Neural cell (in vitro differentiated cells): ENCODE results near the gene POLR3K.

Experiments used
- CTCF ChIP-seq: fragments of 450-650 bp; IDR thresholded peaks from 2 replicates; pipeline ENCODE4 v1.5.1; 2014; ENCODE audit warnings: antibody characterized with exemption, mild to moderate bottlenecking, moderate library complexity; ENCODE audit not compliant: poor library complexity, severe bottlenecking
- EP300 ChIP-seq: fragments of 450-650 bp; conservative IDR thresholded peaks from 2 replicates; pipeline ENCODE4 v1.6.1; 2014; ENCODE audit warnings: antibody characterized with exemption, mild to moderate bottlenecking, moderate library complexity; ENCODE audit not compliant: poor library complexity, severe bottlenecking
- EZH2 ChIP-seq: fragments of 200-600, 300-800 bp; shearing (Covaris generic), sonication (generic); IDR thresholded peaks from 2 replicates; pipeline ENCODE4 v1.6.1; 2014; ENCODE audit warnings: antibody characterized with exemption, low read length, borderline replicate concordance, mild to moderate bottlenecking; ENCODE audit not compliant: insufficient read depth, poor library complexity, severe bottlenecking
- MXI1 ChIP-seq: fragments of 450-650 bp; conservative IDR thresholded peaks from 2 replicates; pipeline ENCODE4 v1.6.1; 2014; ENCODE audit warnings: antibody characterized with exemption, mild to moderate bottlenecking; ENCODE audit not compliant: poor library complexity, severe bottlenecking
- POLR2AphosphoS5 ChIP-seq: IDR thresholded peaks from 2 replicates; pipeline ENCODE4 v1.6.1; 2012
- RAD21 ChIP-seq: fragments of 450-650 bp; conservative IDR thresholded peaks from 2 replicates; pipeline ENCODE4 v1.6.1; 2014; ENCODE audit warnings: antibody characterized with exemption, mild to moderate bottlenecking, moderate library complexity
- SMC3 ChIP-seq: fragments of 450-650 bp; conservative IDR thresholded peaks from 2 replicates; pipeline ENCODE4 v1.6.1; 2014; ENCODE audit warnings: antibody characterized with exemption, mild to moderate bottlenecking, moderate library complexity; ENCODE audit not compliant: poor library complexity
- TAF1 ChIP-seq: IDR thresholded peaks from 2 replicates; pipeline ENCODE4 v1.6.1; 2012; ENCODE audit warnings: low read depth
- TF ChIP-seq, protein P1 (sequence below): IDR thresholded peaks from 2 replicates; pipeline ENCODE4 v1.6.1; 2012; ENCODE audit warnings: borderline replicate concordance

- TF ChIP-seq CTCF (no peak), EZH2 (no peak), TAF1 (no peak), POLR2AphosphoS5 (no peak), SMC3 (no peak), EP300 (no peak), RAD21 (no peak), MXI1 (no peak)
- TF ChIP-seq, protein P1, sequence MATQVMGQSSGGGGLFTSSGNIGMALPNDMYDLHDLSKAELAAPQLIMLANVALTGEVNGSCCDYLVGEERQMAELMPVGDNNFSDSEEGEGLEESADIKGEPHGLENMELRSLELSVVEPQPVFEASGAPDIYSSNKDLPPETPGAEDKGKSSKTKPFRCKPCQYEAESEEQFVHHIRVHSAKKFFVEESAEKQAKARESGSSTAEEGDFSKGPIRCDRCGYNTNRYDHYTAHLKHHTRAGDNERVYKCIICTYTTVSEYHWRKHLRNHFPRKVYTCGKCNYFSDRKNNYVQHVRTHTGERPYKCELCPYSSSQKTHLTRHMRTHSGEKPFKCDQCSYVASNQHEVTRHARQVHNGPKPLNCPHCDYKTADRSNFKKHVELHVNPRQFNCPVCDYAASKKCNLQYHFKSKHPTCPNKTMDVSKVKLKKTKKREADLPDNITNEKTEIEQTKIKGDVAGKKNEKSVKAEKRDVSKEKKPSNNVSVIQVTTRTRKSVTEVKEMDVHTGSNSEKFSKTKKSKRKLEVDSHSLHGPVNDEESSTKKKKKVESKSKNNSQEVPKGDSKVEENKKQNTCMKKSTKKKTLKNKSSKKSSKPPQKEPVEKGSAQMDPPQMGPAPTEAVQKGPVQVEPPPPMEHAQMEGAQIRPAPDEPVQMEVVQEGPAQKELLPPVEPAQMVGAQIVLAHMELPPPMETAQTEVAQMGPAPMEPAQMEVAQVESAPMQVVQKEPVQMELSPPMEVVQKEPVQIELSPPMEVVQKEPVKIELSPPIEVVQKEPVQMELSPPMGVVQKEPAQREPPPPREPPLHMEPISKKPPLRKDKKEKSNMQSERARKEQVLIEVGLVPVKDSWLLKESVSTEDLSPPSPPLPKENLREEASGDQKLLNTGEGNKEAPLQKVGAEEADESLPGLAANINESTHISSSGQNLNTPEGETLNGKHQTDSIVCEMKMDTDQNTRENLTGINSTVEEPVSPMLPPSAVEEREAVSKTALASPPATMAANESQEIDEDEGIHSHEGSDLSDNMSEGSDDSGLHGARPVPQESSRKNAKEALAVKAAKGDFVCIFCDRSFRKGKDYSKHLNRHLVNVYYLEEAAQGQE, result no peak
These were observed 4.3 kb upstream of the POLR3K start for GRCh38 chr16:57711-58110.
